Measurements from ENCODE around the gene UQCR10. TPM values are rescaled to one million over a fixed set of nuclear protein-coding genes. Genes with fewer than 3 reads are reported as not detected.

The UQCR10 gene
- total and polyA plus RNA-seq, 4 donors, result 41.4 to 189 (median 65.4) TPM

DNA sequence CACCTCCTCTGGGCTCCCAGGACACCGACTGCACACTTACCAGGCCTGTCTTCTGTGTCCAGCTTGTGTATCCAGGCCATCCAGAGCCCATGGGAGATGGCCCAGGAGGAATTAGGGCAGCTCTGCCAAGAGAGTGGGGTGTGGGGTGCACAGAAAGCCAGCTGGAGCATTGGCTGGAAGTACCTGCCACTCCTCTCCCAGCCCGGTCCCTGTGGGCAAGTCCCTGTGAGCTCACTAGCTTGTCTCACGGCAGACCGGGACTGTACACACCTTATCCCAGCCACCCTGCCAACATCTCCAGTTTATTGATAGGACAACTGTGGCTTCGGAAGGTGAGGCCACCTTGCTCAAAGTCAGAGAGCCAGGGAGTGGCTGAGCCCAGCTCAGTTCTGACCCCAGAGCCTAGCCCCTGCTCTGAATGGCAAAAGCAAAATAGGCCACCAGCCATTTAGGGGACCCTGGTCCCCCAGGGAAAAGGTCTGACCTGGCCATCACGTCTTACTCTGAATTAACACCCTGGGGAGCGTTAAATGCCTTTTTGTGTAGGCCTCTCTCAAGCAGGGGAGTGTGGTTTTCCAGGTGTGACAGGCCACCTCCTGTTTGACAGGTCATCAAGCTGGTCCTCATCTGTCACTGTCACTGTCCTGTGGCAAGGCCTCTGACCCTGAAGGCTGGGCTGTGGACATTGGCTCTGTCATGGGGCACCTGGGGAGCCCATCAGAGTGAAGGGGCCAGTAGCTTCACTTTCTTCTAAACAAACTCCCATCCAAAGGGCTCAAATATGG is 15.1 kb downstream of the UQCR10 start:
- Histone ChIP-seq H3K4me1 (ENCODE audit: control insufficient read depth in 1 of 2, insufficient read depth in 2 of 2, low read length in 2 of 2) (no peaks in the 10 kb centered on the region), H3K9me3 (ENCODE audit: control insufficient read depth, low read length) (no peaks in the 10 kb centered on the region), H3K4me3 (ENCODE audit: low read length in 2 of 2) (no peak overlapping the region), H3K27ac (ENCODE audit: low read depth in 1 of 2, low read length in 2 of 2) (no peak overlapping the region), H3K36me3 (ENCODE audit: control insufficient read depth in 1 of 2, insufficient read depth in 2 of 2, low read length in 1 of 2) (no peaks in the 10 kb centered on the region), H3K27me3 (ENCODE audit: control insufficient read depth in 1 of 2, insufficient read depth in 2 of 2, low read length in 1 of 2) (no peaks in the 10 kb centered on the region)
- intact Hi-C loops (cut with DNase I), result no loop called here
- ATAC-seq (ENCODE audit: low FRiP score) (peak; percentile 45), DNase-seq (peak in 1 of 2 donors; percentile 60)
- 57 to 64% methylated on average over 7 of the region's 7 CpGs for WGBS, 2 donors

DNA sequence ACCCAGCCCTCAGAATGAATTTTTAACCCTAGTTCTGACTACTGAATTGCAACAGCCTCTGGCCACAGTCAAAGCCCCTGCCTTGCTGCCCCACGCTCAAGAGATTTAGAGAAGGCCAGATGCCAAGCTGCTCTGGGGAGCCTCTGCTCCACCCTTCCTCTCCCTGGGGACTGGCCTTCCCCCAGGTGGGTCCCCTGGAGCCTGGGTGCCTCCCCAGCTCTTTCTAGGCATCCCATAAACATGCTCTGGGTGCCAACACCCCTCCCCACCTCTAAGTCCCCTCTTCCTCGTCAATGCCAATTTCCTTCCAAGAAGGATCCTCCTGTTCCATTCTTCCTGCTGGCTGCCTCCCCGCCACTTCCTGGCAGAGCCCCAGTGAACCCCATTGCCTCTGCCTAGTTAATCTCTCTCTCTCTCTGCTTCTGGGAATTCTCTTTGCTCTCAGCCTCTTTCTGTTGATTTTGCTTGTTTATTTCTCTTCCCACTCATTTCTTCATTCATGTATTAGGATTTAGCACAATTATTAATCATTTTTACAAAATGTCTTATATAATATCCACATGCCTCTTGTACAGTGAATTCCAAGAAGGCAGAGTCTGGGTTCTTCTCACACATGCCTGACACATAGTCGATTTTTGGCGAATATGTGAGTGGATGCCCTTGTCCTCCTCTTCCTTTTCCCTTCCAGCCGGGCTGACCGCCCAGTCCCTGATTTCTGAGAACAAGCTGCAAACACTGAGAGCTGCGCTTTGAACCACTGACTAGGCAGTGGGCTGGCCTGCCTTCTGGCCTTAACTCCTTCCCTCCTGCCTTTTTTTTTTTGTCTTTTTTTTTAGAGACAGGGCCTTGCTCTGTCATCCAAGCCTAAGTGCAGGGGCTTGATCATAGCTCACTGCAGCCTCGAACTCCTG is 17.5 kb downstream of the UQCR10 start:
- 31 to 36% methylated on average over 9 of the region's 9 CpGs for WGBS, 2 donors
- H3K27ac ChIP-seq (ENCODE audit: low read depth in 1 of 2, low read length in 2 of 2), result no peak overlapping the region
- peak; percentile 62 for ATAC-seq (ENCODE audit: low FRiP score)

GRCh38 chr22:29786031-29786430 is 18.9 kb downstream of the UQCR10 start:
- Histone ChIP-seq H3K27ac (ENCODE audit: low read depth in 1 of 2, low read length in 2 of 2) (no peak overlapping the region), H3K4me1 (ENCODE audit: control insufficient read depth in 1 of 2, insufficient read depth in 2 of 2, low read length in 2 of 2) (no peaks in the 10 kb centered on the region), H3K36me3 (ENCODE audit: control insufficient read depth in 1 of 2, insufficient read depth in 2 of 2, low read length in 1 of 2) (peaks cover 0 to 10% of the 10 kb centered on the region in 2 donors), H3K4me3 (ENCODE audit: low read length in 2 of 2) (no peak overlapping the region), H3K9me3 (ENCODE audit: control insufficient read depth, low read length) (no peaks in the 10 kb centered on the region), H3K27me3 (ENCODE audit: control insufficient read depth in 1 of 2, insufficient read depth in 2 of 2, low read length in 1 of 2) (no peaks in the 10 kb centered on the region)
- DNase-seq, result no peak
- no peak for ATAC-seq (ENCODE audit: low FRiP score)
- 53 to 55% methylated on average over 5 of the region's 5 CpGs for WGBS, 2 donors
- intact Hi-C loops (cut with DNase I), result no loop called here

More for the DNA sequence above, 17.5 kb downstream of the UQCR10 start:
- DNase-seq, result peak in 1 of 2 donors; percentile 66
- no peak overlapping the region for H3K4me3 ChIP-seq (ENCODE audit: low read length in 2 of 2)
- H3K4me1 ChIP-seq (ENCODE audit: control insufficient read depth in 1 of 2, insufficient read depth in 2 of 2, low read length in 2 of 2), result no peaks in the 10 kb centered on the region
- intact Hi-C loops (cut with DNase I), result no loop called here
- H3K9me3 ChIP-seq (ENCODE audit: control insufficient read depth, low read length), result no peaks in the 10 kb centered on the region
- peaks cover 0 to 5% of the 10 kb centered on the region in 2 donors for H3K36me3 ChIP-seq (ENCODE audit: control insufficient read depth in 1 of 2, insufficient read depth in 2 of 2, low read length in 1 of 2)
- H3K27me3 ChIP-seq (ENCODE audit: control insufficient read depth in 1 of 2, insufficient read depth in 2 of 2, low read length in 1 of 2), result no peaks in the 10 kb centered on the region

DNA sequence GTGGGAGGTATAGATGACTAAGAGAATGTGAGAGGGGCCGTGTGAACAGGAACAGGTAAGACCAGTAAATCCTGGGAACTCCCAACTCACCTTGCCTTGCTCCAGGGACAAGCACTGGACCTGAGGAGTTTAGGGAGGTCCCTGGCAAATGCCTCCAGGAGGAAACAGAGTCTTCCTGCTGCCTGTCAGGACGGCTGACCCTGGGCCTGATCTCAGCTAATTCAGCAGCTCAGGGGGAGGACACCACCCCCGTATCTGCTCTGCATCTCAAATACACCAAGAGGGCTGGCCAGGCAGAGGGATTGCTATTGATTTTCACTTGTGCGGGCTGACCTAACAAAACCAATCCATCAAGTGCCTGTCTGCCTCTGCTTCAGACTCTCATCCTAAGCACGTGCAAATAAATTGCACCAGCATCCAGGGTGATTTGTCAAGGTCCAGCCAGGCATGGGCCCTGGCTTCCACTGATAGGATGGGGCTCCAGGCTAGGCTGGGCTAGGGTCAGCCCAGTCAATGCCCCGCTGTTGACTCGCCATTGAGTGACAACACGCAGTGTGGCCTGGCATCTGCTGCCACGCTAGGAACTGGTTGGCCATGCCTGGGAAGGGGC is 20.3 kb downstream of the UQCR10 start:
- 58 to 61% methylated on average over 9 of the region's 9 CpGs for WGBS, 2 donors
- DNase-seq, result no peak
- H3K9me3 ChIP-seq (ENCODE audit: control insufficient read depth, low read length), result no peaks in the 10 kb centered on the region
- no peak overlapping the region for H3K4me3 ChIP-seq (ENCODE audit: low read length in 2 of 2)
- no peak overlapping the region for H3K27ac ChIP-seq (ENCODE audit: low read depth in 1 of 2, low read length in 2 of 2)
- intact Hi-C loops (cut with DNase I), result no loop called here
- peaks cover 0 to 15% of the 10 kb centered on the region in 2 donors for H3K36me3 ChIP-seq (ENCODE audit: control insufficient read depth in 1 of 2, insufficient read depth in 2 of 2, low read length in 1 of 2)
- H3K4me1 ChIP-seq (ENCODE audit: control insufficient read depth in 1 of 2, insufficient read depth in 2 of 2, low read length in 2 of 2), result no peaks in the 10 kb centered on the region
- ATAC-seq (ENCODE audit: low FRiP score), result no peak
- no peaks in the 10 kb centered on the region for H3K27me3 ChIP-seq (ENCODE audit: control insufficient read depth in 1 of 2, insufficient read depth in 2 of 2, low read length in 1 of 2)

- no peak for ATAC-seq (ENCODE audit: low FRiP score)
- Histone ChIP-seq H3K27me3 (ENCODE audit: control insufficient read depth in 1 of 2, insufficient read depth in 2 of 2, low read length in 1 of 2) (no peaks in the 10 kb centered on the region), H3K4me1 (ENCODE audit: control insufficient read depth in 1 of 2, insufficient read depth in 2 of 2, low read length in 2 of 2) (no peaks in the 10 kb centered on the region), H3K9me3 (ENCODE audit: control insufficient read depth, low read length) (no peaks in the 10 kb centered on the region), H3K36me3 (ENCODE audit: control insufficient read depth in 1 of 2, insufficient read depth in 2 of 2, low read length in 1 of 2) (peaks cover 0 to 16% of the 10 kb centered on the region in 2 donors), H3K27ac (ENCODE audit: low read depth in 1 of 2, low read length in 2 of 2) (no peak overlapping the region), H3K4me3 (ENCODE audit: low read length in 2 of 2) (no peak overlapping the region)
- no peak for DNase-seq
- intact Hi-C loops (cut with DNase I), result no loop called here
- WGBS, 2 donors, result 89 to 90% methylated on average over 27 of the region's 27 CpGs
These were observed 21.4 kb downstream of the UQCR10 start for GRCh38 chr22:29788339-29789279.

DNA sequence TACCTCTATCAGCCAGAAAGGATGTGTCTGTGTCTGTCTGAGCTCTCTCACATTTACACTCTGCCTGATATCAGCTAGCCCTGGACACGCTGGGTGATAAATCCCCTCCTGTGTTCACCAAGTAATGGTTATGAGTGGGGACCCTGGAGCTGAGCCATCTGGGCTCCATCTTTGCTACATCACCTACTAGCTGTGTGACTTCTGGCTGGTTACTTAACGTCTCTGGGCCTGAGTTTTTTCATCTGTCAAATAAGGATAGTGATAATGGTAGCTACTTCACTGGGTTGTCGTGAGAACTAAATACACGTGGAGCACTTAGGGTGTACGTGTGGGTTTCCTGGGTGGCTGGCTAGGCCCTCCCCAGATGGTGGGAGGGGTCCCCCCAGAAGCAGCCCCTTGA is 22.9 kb downstream of the UQCR10 start:
- 88 to 90% methylated on average over 5 of the region's 5 CpGs for WGBS, 2 donors
- intact Hi-C loops (cut with DNase I), result no loop called here
- no peaks in the 10 kb centered on the region for H3K4me1 ChIP-seq (ENCODE audit: control insufficient read depth in 1 of 2, insufficient read depth in 2 of 2, low read length in 2 of 2)
- DNase-seq (no peak), ATAC-seq (ENCODE audit: low FRiP score) (no peak)
- H3K27ac ChIP-seq (ENCODE audit: low read depth in 1 of 2, low read length in 2 of 2), result no peak overlapping the region
- H3K9me3 ChIP-seq (ENCODE audit: control insufficient read depth, low read length), result no peaks in the 10 kb centered on the region
- no peak overlapping the region for H3K4me3 ChIP-seq (ENCODE audit: low read length in 2 of 2)
- no peaks in the 10 kb centered on the region for H3K27me3 ChIP-seq (ENCODE audit: control insufficient read depth in 1 of 2, insufficient read depth in 2 of 2, low read length in 1 of 2)
- H3K36me3 ChIP-seq (ENCODE audit: control insufficient read depth in 1 of 2, insufficient read depth in 2 of 2, low read length in 1 of 2), result peaks cover 0 to 16% of the 10 kb centered on the region in 2 donors

DNA sequence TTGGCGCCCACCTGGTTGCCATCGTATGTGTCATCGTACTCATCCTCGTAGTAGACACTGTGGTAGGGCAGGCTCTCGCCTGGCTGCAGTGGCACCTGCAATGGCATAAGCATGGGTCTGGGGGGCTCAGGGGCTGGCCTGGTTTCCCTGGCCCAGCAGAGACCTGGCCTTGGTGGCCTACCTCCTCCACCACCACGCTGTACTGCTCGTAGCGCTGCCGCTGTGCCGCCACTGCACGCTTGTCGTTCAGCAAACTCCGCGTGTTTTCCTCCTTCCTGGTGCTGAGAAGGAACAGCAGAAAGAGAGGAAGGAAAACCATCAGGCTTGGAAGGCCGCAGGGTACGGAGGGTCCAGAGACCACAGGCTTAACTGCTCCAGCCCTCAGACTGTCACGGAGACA is 26.2 kb downstream of the UQCR10 start:
- no peaks in the 10 kb centered on the region for H3K27me3 ChIP-seq (ENCODE audit: control insufficient read depth in 1 of 2, insufficient read depth in 2 of 2, low read length in 1 of 2)
- intact Hi-C loops (cut with DNase I), result no loop called here
- ATAC-seq (ENCODE audit: low FRiP score), result no peak
- DNase-seq, result no peak
- H3K9me3 ChIP-seq (ENCODE audit: control insufficient read depth, low read length), result no peaks in the 10 kb centered on the region
- H3K36me3 ChIP-seq (ENCODE audit: control insufficient read depth in 1 of 2, insufficient read depth in 2 of 2, low read length in 1 of 2), result peaks cover 0 to 16% of the 10 kb centered on the region in 2 donors
- H3K4me3 ChIP-seq (ENCODE audit: low read length in 2 of 2), result no peak overlapping the region
- H3K27ac ChIP-seq (ENCODE audit: low read depth in 1 of 2, low read length in 2 of 2), result no peak overlapping the region
- 92 to 95% methylated on average over 17 of the region's 17 CpGs for WGBS, 2 donors
- H3K4me1 ChIP-seq (ENCODE audit: control insufficient read depth in 1 of 2, insufficient read depth in 2 of 2, low read length in 2 of 2), result no peaks in the 10 kb centered on the region

DNA sequence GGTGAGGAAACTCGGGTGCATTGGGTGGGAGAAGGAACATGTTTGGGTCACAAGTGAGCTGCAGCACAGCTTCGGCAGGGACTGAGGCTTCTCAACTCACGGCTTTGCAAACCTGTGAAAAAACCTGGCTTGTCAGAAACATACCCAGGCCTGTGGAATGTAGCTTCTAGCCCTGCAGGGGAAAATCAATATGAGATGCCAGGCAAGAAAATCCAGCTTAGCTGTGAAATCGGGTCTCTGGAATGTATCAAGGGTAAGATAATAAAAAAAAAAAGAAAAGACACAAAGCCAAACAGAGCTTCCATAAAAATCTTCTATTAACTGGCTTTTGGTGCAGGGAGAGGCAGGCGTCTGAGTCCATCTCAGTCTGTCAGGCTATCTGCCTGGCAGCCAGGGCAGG is 28.5 kb downstream of the UQCR10 start:
- Histone ChIP-seq H3K36me3 (ENCODE audit: control insufficient read depth in 1 of 2, insufficient read depth in 2 of 2, low read length in 1 of 2) (peaks cover 0 to 8% of the 10 kb centered on the region in 2 donors), H3K27me3 (ENCODE audit: control insufficient read depth in 1 of 2, insufficient read depth in 2 of 2, low read length in 1 of 2) (no peaks in the 10 kb centered on the region), H3K27ac (ENCODE audit: low read depth in 1 of 2, low read length in 2 of 2) (no peak overlapping the region), H3K4me3 (ENCODE audit: low read length in 2 of 2) (no peak overlapping the region), H3K9me3 (ENCODE audit: control insufficient read depth, low read length) (no peaks in the 10 kb centered on the region), H3K4me1 (ENCODE audit: control insufficient read depth in 1 of 2, insufficient read depth in 2 of 2, low read length in 2 of 2) (no peaks in the 10 kb centered on the region)
- DNase-seq, result no peak
- intact Hi-C loops (cut with DNase I), result no loop called here
- 66 to 70% methylated on average over 5 of the region's 5 CpGs for WGBS, 2 donors
- ATAC-seq (ENCODE audit: low FRiP score), result no peak

Measured in aorta (tissue), 5 donors.